Measurements from ENCODE around the gene FAAP20. TPM values are rescaled to one million over a fixed set of nuclear protein-coding genes. Genes with fewer than 3 reads are reported as not detected.

FAAP20 gene
- total RNA-seq, 3 donors from 2014 or later (not counting 1 experiment from before 2014, with no cell fraction given) = 40.3 to 53.0 (median 43.3) TPM

GRCh38 chr1:2184531-2184930 is 10.0 kb downstream of the FAAP20 start:
- Mint-ChIP-seq H3K4me1 (peaks cover 0 to under 1% of the 10 kb centered on the region in 2 donors), H3K4me3 (no peak overlapping the region), H3K27me3 (ENCODE audit: low read depth in 2 of 2) (no peaks in the 10 kb centered on the region), H3K27ac (no peak overlapping the region), H3K36me3 (no peaks in the 10 kb centered on the region), H3K9me3 (no peaks in the 10 kb centered on the region)
- Histone ChIP-seq H3K4me3 (ENCODE audit: low read length) (no peak overlapping the region), H3K9me3 (ENCODE audit: control insufficient read depth, insufficient read depth, low read length) (no peaks in the 10 kb centered on the region), H3K36me3 (ENCODE audit: control insufficient read depth, insufficient read depth, low read length) (no peaks in the 10 kb centered on the region), H3K4me1 (ENCODE audit: control insufficient read depth, insufficient read depth, low read length) (peaks cover 6% of the 10 kb centered on the region), H3K27me3 (ENCODE audit: control insufficient read depth, insufficient read depth, low read length) (no peaks in the 10 kb centered on the region), H3K27ac (ENCODE audit: low read length) (no peak overlapping the region)
- 98% methylated on average over 18 of the region's 18 CpGs for WGBS (ENCODE audit: insufficient coverage)
- TF ChIP-seq, protein P1, sequence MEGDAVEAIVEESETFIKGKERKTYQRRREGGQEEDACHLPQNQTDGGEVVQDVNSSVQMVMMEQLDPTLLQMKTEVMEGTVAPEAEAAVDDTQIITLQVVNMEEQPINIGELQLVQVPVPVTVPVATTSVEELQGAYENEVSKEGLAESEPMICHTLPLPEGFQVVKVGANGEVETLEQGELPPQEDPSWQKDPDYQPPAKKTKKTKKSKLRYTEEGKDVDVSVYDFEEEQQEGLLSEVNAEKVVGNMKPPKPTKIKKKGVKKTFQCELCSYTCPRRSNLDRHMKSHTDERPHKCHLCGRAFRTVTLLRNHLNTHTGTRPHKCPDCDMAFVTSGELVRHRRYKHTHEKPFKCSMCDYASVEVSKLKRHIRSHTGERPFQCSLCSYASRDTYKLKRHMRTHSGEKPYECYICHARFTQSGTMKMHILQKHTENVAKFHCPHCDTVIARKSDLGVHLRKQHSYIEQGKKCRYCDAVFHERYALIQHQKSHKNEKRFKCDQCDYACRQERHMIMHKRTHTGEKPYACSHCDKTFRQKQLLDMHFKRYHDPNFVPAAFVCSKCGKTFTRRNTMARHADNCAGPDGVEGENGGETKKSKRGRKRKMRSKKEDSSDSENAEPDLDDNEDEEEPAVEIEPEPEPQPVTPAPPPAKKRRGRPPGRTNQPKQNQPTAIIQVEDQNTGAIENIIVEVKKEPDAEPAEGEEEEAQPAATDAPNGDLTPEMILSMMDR (IDR thresholded peaks at IDR 0.05) = no peak
- intact Hi-C loops (cut with micrococcal nuclease) = no loop called here
- no peak for DNase-seq
- ATAC-seq = no peak

GRCh38 chr1:2183937-2184334 is 10.6 kb downstream of the FAAP20 start:
- Histone ChIP-seq H3K36me3 (ENCODE audit: control insufficient read depth, insufficient read depth, low read length) (no peaks in the 10 kb centered on the region), H3K9me3 (ENCODE audit: control insufficient read depth, insufficient read depth, low read length) (no peaks in the 10 kb centered on the region), H3K27ac (ENCODE audit: low read length) (no peak overlapping the region), H3K4me3 (ENCODE audit: low read length) (no peak overlapping the region), H3K27me3 (ENCODE audit: control insufficient read depth, insufficient read depth, low read length) (no peaks in the 10 kb centered on the region), H3K4me1 (ENCODE audit: control insufficient read depth, insufficient read depth, low read length) (peaks cover 2% of the 10 kb centered on the region)
- WGBS (ENCODE audit: insufficient coverage) = 95% methylated on average over 15 of the region's 15 CpGs
- DNase-seq (no peak), ATAC-seq (no peak)
- intact Hi-C loops (cut with micrococcal nuclease) = no loop called here
- H3K4me3 Mint-ChIP-seq = no peak overlapping the region
- no peak overlapping the region for H3K27ac Mint-ChIP-seq
- H3K27me3 Mint-ChIP-seq (ENCODE audit: low read depth in 2 of 2) = no peaks in the 10 kb centered on the region
- no peaks in the 10 kb centered on the region for H3K9me3 Mint-ChIP-seq
- TF ChIP-seq, protein P1 (IDR thresholded peaks at IDR 0.05) = no peak
- H3K36me3 Mint-ChIP-seq = no peaks in the 10 kb centered on the region
- no peaks in the 10 kb centered on the region for H3K4me1 Mint-ChIP-seq

- H3K36me3 ChIP-seq (ENCODE audit: control insufficient read depth, insufficient read depth, low read length) = peaks cover 2% of the 10 kb centered on the region
- H3K27me3 ChIP-seq (ENCODE audit: control insufficient read depth, insufficient read depth, low read length) = no peaks in the 10 kb centered on the region
- ATAC-seq (no peak), DNase-seq (no peak)
- no peak overlapping the region for H3K4me3 ChIP-seq (ENCODE audit: low read length)
- H3K9me3 ChIP-seq (ENCODE audit: control insufficient read depth, insufficient read depth, low read length) = no peaks in the 10 kb centered on the region
- H3K36me3 Mint-ChIP-seq = no peaks in the 10 kb centered on the region
- no peak overlapping the region for H3K27ac Mint-ChIP-seq
- H3K4me1 ChIP-seq (ENCODE audit: control insufficient read depth, insufficient read depth, low read length) = no peaks in the 10 kb centered on the region
- WGBS (ENCODE audit: insufficient coverage) = 96% methylated on average over 13 of the region's 13 CpGs
- peaks cover 0 to 3% of the 10 kb centered on the region in 2 donors for H3K4me1 Mint-ChIP-seq
- H3K27me3 Mint-ChIP-seq (ENCODE audit: low read depth in 2 of 2) = no peaks in the 10 kb centered on the region
- intact Hi-C loops (cut with micrococcal nuclease) = no loop called here
- no peaks in the 10 kb centered on the region for H3K9me3 Mint-ChIP-seq
- TF ChIP-seq, protein P1 (IDR thresholded peaks at IDR 0.05) = no peak
- no peak overlapping the region for H3K27ac ChIP-seq (ENCODE audit: low read length)
- no peak overlapping the region for H3K4me3 Mint-ChIP-seq
These were observed 12.2 kb downstream of the FAAP20 start for GRCh38 chr1:2182376-2182775.

DNA sequence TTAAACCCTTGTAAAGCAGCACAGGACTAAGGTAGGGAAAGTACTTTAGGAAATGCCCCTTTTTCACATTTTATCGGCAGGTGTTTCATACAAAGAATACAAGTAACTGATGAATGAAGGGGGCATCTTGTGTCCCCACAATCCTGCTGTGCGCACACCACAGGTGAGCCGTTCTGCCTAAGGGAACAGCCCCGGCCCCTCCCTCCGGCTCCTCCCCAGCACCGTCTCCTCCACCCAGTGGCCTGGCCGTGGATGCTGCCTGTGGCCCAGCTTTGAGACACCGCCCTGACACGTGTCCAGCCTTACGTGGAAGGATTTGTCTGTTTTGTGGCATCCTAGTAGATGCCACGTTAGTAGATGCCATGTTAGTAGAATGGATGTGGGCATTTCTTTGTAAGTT is 12.8 kb downstream of the FAAP20 start:
- Mint-ChIP-seq H3K36me3 (no peaks in the 10 kb centered on the region), H3K27ac (no peak overlapping the region), H3K4me1 (peaks cover 0 to 3% of the 10 kb centered on the region in 2 donors), H3K27me3 (ENCODE audit: low read depth in 2 of 2) (no peaks in the 10 kb centered on the region), H3K9me3 (no peaks in the 10 kb centered on the region), H3K4me3 (no peak overlapping the region)
- TF ChIP-seq, protein P1 (IDR thresholded peaks at IDR 0.05) = no peak
- Histone ChIP-seq H3K4me3 (ENCODE audit: low read length) (no peak overlapping the region), H3K27ac (ENCODE audit: low read length) (no peak overlapping the region), H3K4me1 (ENCODE audit: control insufficient read depth, insufficient read depth, low read length) (no peaks in the 10 kb centered on the region), H3K9me3 (ENCODE audit: control insufficient read depth, insufficient read depth, low read length) (no peaks in the 10 kb centered on the region), H3K27me3 (ENCODE audit: control insufficient read depth, insufficient read depth, low read length) (no peaks in the 10 kb centered on the region), H3K36me3 (ENCODE audit: control insufficient read depth, insufficient read depth, low read length) (peaks cover 2% of the 10 kb centered on the region)
- WGBS (ENCODE audit: insufficient coverage) = 88% methylated on average over 11 of the region's 11 CpGs
- intact Hi-C loops (cut with micrococcal nuclease) = no loop called here
- ATAC-seq (no peak), DNase-seq (no peak)
